ENCODE data around the gene NXPH2.

Gene NXPH2

DNA sequence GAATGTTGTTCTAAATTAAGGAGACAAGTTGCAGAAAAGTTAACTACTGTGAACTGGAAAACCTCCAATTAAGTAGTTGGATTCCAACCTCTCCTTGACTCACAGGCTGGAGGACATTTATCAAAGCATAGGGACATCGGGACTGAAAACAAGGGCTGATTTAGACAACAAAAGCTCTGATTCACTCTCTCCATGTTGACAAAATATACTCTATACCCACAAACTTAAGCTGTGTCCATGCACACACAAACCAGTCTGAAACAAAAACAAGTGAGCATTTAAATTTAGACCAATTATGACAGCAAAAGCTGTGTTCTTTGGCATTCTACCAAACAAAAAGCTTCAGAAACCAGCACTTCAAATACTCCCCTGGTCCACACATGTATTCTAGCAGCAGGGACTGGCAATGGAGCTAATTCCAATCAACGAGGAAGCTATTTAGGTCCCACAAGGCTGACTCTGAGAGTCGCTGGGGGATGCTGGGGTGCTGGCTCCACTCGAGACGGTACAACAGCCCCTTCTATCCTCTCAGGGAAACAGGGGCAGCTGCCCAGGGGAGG is 71.4 kb downstream of the NXPH2 start:
- no peak for DNase-seq

DNA sequence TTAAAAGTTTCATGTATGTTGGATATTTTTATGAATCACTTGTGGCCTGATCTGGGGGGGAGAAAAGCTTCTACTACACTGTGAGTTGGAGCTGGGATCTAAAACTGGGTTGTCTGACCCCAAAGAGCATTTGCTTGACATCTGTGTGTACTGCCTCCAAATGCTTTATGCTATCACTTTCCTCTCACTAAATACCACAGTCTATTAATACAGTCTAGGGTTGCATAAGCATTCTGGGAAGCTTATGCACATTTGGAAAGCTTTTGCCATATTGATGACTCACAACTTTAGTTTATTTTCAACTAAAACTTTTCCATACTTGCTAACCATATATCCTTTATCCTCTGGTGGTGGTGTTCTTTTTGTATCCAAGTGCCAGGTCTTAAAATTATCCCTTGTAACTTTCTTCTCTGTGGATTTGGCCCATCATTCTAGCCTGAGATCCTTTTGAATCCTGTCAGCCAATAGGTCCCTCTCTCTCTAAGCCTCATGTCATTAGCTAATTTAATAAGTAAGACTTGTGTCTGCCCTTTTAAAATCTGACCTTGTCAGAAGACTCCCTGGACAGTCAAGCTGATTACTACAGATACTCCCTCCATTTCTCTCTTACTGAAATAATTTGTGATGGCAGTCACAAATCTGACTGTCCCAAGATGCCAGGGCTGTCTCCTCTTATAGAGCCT is 72.7 kb downstream of the NXPH2 start:
- DNase-seq = no peak

DNA sequence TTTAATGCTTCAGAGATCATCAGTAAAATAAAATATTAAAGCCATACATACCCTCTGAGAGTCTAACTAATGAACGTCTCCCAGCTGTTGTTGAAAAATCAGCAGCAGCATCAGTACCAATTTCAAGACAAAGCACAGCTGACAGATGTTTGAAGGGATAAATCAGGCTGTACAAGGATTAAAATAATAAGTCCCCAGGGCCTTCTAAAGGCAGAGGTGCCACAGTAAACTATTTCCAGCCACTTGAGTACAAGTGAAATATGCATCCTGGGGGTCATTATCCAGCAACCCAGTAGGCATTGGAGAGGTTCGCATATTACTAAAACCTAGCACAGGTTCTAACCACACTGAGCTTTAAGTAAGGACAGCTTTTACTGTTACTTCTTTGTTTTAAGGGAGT is 76.9 kb downstream of the NXPH2 start:
- DNase-seq = no peak

DNA sequence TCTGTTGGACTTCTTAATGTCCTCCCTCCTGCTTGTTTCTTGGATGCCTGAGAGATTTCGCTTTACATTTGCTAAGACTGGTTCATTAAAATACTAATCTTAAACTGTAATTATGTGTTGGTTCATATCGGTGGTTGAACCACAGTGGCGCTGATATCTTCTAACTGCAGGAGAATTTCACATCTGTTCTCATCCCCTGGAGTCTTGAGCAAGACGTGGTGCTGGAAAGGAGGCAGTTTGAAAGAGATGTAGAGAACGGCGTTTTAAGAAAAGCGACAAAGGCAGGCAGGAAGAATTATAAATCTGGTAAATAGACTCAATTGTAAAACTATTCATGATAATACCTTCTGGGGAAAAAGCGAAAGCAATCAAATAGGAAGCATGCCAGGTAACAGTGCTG is 79.5 kb downstream of the NXPH2 start:
- DNase-seq = no peak

DNA sequence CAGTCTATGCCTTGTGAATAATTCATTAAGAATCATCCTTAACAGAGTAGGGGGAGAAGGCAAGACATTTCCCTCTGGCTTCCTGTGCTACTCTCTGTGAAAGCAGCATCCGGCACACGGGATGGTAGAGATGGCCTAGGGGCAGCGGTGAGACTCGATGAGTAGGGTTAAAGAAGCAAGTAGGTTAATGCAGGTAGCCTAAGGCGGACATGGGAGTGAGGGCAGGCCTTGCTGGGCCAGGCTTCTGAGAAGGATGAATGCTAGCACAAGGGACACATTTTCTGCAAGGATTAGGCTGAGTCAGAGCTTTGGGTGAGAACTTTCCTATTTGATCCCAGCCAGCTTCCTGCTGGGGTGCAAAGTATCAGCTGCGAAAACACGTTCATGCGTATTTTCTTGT is 80.8 kb downstream of the NXPH2 start:
- no peak for DNase-seq

DNA sequence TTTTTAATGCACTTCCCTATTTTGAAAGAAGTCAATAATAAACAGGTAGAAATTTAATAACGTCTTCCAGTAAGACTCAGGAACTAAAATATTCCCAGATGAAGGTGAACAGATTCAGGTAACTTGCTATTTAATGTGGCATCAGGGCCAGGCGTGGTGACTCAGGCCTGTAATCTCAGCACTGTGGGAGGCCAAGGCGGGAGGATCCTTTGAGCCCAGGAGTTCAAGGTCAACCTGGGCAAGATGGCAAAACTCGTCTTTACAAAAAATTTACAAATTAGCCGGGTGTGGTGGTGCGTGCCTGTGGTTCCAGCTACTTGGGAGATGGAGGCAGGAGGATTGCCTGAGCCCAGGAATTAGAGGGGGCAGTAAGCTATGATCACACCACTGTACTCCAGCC is 81.8 kb downstream of the NXPH2 start:
- no peak for DNase-seq

GRCh38 chr2:138691667-138692066 is 88.5 kb downstream of the NXPH2 start:
- no peak for DNase-seq

- peak in 1 of 5 experiments; percentile 76 for DNase-seq
Observed at GRCh38 chr2:138689705-138690104, 90.5 kb downstream of the NXPH2 start.

DNA sequence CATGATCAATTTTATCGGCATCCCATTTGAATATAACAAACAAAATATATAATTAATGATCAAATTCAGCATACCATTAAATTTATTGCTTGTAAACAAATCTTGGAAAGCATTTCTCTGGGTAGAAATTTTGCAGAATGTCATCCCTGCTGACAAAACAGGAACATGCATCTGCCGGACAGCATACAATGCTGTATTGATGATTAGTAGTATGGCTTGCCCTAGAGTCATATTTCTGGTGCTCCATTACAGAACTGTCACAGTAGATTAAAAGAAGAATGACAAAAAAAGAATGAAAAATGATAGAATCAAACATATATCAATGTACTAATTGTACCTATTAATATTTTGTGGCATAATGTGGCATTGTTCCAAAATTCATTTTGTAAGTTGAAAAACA is 98.0 kb downstream of the NXPH2 start:
- DNase-seq = no peak

DNA sequence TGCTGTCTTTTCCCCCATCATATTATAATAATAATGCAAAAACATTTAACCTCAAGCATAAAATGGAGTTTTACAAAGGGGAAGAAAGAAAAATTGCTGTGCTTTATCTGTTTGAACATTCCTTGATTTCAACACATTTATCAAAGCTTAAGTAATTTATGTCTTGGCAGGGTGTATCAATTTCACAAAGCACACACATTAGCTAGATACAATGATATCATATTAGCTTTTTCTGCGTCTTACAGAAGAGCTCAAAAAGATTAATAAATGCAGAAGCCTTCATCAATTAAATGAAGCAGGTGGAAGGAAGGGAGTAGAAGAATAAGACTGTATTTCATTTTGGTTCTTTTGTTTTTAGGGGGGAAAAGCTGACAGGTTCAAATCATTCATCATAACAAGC is 103.0 kb downstream of the NXPH2 start:
- DNase-seq = no peak

DNA sequence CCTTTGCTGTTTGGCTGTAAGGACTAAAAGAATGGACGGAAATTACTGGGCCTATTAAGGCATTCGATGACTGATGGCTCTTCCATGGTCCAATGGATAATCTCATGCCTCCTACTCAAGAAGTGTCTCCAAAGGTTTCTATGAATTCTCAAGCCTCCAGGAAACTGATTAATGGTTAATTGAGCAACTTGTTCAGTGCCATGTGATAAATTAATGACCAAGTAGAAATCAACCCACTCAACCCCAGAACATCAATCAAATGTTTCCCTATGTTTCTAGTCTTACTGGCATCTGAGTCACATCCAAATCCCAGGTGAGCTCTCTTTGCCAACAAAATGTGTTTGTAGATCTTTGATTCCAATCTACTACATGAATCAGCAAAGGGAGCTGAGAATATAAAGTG is 103.6 kb downstream of the NXPH2 start:
- no peak for DNase-seq

DNA sequence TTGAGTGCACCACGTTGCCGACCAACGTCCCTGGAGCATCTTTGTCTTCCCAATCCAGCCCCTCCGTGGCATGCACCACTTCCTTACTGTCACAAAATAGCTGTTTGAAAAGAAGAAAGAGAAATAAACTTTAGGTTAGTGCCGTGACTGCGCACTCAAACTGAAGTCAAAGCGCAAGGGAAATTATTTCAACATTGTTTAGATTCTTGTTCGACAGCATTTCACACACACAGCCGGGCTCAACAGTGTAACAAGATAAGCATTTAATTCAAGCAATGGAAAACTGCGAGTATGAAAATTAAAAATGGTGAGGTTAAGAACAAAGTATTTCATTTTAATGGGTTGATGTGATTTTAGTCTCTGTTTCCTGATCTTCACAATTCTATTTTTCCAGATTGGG is 108.6 kb downstream of the NXPH2 start:
- no peak for DNase-seq

DNA sequence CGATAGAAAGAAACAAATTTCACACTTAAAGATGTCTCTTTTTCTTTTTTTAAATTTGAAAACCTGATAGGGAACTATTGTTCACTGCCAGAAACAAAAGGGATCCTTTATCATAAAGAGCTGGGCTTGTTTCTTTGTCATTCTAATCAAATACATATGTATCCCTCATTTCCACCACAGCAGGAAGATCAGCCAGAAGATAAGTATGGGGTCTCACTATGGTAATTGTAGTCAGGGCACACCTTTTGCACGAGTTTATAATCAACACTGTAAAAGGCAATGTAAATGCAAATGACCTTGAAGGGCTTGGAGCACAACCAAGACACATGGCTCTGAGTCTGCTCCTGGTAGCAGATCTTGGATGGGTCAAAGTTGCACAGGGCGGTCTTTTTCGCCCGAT is 109.5 kb downstream of the NXPH2 start:
- peak in 1 of 5 experiments; percentile 2 for DNase-seq

DNA sequence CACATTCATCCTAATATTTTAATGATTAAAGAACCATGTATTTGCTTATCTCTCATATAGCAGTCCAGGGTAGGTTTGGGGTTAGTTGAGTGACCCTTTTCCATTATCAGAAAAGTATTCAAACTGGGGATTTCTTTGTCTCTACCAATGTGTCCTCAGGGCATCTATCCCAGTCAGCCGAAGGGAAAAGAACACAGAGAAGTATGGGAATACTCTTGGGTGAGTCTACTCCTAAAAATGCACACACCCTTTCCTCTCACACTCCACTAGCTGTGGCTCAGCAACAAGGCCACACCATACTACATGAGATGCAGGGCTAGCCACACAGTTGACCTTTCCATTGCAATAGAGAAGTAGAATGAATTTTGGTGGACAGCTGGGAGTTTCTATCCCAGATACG is 114.3 kb downstream of the NXPH2 start:
- no peak for DNase-seq

- no peak for DNase-seq
Observed at GRCh38 chr2:138658187-138658894, 121.8 kb downstream of the NXPH2 start.

DNA sequence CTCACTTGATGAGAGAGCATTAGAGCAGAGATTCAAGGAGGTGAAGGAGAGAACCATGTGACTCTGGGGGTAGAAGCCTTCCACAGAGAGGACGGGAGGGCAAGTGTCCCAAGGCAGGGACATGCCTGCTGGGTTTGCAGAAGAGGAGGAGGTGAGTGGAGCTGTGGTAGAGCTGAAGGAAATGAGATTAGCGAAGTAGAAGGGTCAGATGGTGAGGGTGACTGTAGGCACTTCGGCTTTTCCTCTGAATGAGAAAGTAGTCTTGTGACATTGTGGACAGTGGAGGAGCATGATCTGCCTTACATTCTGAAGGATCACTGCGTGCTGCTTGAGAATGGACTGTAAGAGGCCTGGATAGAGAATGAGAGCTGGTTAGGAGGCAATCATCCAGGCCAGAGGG is 126.0 kb downstream of the NXPH2 start:
- no peak for DNase-seq

- DNase-seq = no peak
Observed at GRCh38 chr2:138652378-138652777, 127.8 kb downstream of the NXPH2 start.

DNA sequence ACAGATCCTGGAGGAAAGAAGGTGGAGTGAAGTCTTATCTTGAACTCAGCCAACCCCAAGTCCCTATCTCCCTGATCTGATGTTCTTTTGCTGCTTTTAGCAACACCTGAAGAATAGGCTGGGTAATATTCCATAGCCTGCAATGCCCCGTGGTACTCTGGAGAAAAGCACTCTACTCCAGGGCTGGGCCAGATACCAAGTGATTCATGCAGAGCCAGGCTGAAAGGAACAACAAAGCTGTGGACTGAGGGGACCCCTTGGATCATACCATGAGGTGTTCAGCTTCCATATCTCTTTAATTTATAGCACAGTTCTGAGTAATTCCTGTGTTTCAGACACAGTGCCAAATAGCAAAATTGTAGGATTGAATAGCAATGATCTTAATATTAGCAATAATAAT is 130.6 kb downstream of the NXPH2 start:
- no peak for DNase-seq

- DNase-seq = no peak
Observed at GRCh38 chr2:138648606-138649005, 131.6 kb downstream of the NXPH2 start.

- DNase-seq = peak in 1 of 5 experiments; percentile 2
Observed at GRCh38 chr2:138644776-138645175, 135.4 kb downstream of the NXPH2 start.

GRCh38 chr2:138640921-138641676 is 139.1 kb downstream of the NXPH2 start:
- DNase-seq = no peak

GRCh38 chr2:138637686-138638085 is 142.5 kb downstream of the NXPH2 start:
- DNase-seq = no peak

DNA sequence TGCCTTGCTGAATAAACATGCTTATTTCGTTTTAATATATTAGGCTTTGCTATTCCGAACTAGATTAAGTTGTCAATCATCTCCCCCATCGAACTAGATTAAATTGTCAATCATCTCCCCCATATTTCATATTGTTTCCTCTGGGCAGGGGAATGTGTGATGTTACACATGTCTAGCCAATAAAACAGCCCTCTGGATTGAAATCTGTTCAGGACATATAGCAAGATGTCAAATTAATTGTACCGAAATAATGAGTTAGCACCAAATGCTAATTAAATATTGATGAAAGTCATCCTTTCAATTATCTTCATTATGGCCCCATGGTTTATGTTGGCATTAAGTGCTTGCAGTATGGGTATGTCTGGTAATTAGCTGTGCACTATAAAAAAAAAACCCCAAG is 143.1 kb downstream of the NXPH2 start:
- no peak for DNase-seq

GRCh38 chr2:138633049-138633448 is 147.1 kb downstream of the NXPH2 start:
- no peak for DNase-seq

Data from T-helper 2 cell (primary cell).